DOHH2 (cell line): ENCODE measurements around the gene CD2.

Experiments
- H3F3A ChIP-seq: fragments of 200-600 bp; sonication (generic), shearing (Covaris generic); 2 replicates; pipeline ENCODE4 v1.6.0; 2016; ENCODE audit warnings: antibody characterized with exemption, mild to moderate bottlenecking; ENCODE audit not compliant: control insufficient read depth, insufficient read depth
- H3K27ac ChIP-seq: fragments of 200-600 bp; sonication (generic); 2 replicates; pipeline ENCODE4 v1.5.1; 2014; ENCODE audit warnings: low read depth, mild to moderate bottlenecking, low read length, moderate library complexity
- H3K27me3 ChIP-seq: fragments of 200-600 bp; sonication (generic); 2 replicates; pipeline ENCODE4 v1.6.1; 2014; ENCODE audit warnings: mild to moderate bottlenecking, low read length, mixed read lengths; ENCODE audit not compliant: control insufficient read depth
- H3K36me3 ChIP-seq: fragments of 200-600 bp; sonication (generic); 2 replicates; pipeline ENCODE4 v1.6.1; 2014; ENCODE audit warnings: mild to moderate bottlenecking, low read length, moderate library complexity, mixed read lengths; ENCODE audit not compliant: control insufficient read depth
- H3K4me1 ChIP-seq: fragments of 200-600 bp; sonication (generic); 2 replicates; pipeline ENCODE4 v1.6.1; 2014; ENCODE audit warnings: mild to moderate bottlenecking, low read length, mixed read lengths; ENCODE audit not compliant: control insufficient read depth
- H3K4me2 ChIP-seq: fragments of 200-600 bp; sonication (generic); 2 replicates; pipeline ENCODE4 v1.6.0; 2014; ENCODE audit warnings: mild to moderate bottlenecking, low read length, moderate library complexity
- H3K4me3 ChIP-seq: fragments of 200-600 bp; sonication (generic); 2 replicates; pipeline ENCODE4 v1.5.1; 2014; ENCODE audit warnings: mild to moderate bottlenecking, low read length, mixed read lengths
- H3K79me2 ChIP-seq: fragments of 200-600 bp; sonication (generic); 2 replicates; pipeline ENCODE4 v1.6.1; 2014; ENCODE audit warnings: mild to moderate bottlenecking, low read length, mixed read lengths; ENCODE audit not compliant: control insufficient read depth
- H3K9me2 ChIP-seq: fragments of 200-600 bp; sonication (generic); replicated peaks from 2 replicates; pipeline ENCODE4 v1.6.1; 2014; ENCODE audit warnings: mild to moderate bottlenecking, low read length, mixed read lengths; ENCODE audit not compliant: control insufficient read depth
- H3K9me3 ChIP-seq: fragments of 200-600 bp; sonication (generic); 2 replicates; pipeline ENCODE4 v1.6.1; 2014; ENCODE audit warnings: antibody characterized with exemption, low read length, mixed read lengths; ENCODE audit not compliant: control insufficient read depth, insufficient read depth
- H4K20me1 ChIP-seq: fragments of 200-600 bp; sonication (generic); 2 replicates; pipeline ENCODE4 v1.6.0; 2014; ENCODE audit warnings: low read depth, mild to moderate bottlenecking, antibody characterized with exemption, low read length, moderate library complexity; ENCODE audit not compliant: control insufficient read depth, insufficient read depth
- EZH2phosphoT487 ChIP-seq: fragments of 200-600 bp; sonication (generic); IDR thresholded peaks from 2 replicates; pipeline ENCODE4 v1.6.1; 2017; ENCODE audit warnings: borderline replicate concordance, mild to moderate bottlenecking, antibody characterized with exemption, low read length, moderate library complexity, mixed read lengths
- TF ChIP-seq, protein P1 (sequence below): fragments of 200-600 bp; sonication (generic); IDR thresholded peaks from one replicate; pipeline ENCODE4 v1.5.1; 2014; ENCODE audit warnings: antibody characterized with exemption, mild to moderate bottlenecking, low read depth, low read length; ENCODE audit not compliant: poor library complexity, severe bottlenecking

The CD2 gene

DNA sequence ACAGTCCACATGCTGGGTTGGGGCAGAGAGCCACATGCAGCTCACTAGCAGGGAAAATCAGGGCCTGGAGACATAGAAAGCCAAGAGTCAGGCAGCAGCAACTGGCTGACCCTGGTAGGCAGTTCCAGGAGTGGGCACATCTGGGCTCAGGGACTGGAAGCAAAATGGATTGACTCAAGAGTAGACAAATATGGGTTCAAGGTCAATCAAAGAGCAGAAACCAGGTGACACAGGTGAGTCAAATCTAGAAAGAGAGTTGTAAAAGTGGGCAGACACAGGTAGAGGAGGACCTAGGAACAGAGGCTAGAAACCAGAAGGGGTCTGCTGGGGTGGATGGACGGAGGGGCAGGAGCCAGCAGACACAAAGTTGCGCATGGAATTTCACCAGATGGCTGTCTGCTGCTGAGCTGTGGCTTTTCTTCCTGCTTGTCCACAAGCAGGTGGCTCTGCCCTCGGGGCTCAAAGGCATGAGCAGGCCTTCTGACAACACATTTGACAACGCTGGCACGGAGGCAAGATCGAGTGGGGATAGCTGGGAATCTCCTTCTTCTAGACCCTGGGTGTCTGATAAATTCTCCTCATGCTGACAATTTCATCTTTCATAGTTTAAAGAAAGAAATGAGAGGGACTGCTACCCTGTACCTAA lies 45.9 kb upstream of the CD2 start:
- no peaks in the 10 kb centered on the region for H4K20me1 ChIP-seq
- no peaks in the 10 kb centered on the region for H3K79me2 ChIP-seq
- no peaks in the 10 kb centered on the region for H3F3A ChIP-seq
- no peaks in the 10 kb centered on the region for H3K36me3 ChIP-seq
- H3K27ac ChIP-seq, result no peak overlapping the region
- H3K9me2 ChIP-seq, result no peaks in the 10 kb centered on the region
- no peak for TF ChIP-seq EZH2phosphoT487
- TF ChIP-seq, protein P1, sequence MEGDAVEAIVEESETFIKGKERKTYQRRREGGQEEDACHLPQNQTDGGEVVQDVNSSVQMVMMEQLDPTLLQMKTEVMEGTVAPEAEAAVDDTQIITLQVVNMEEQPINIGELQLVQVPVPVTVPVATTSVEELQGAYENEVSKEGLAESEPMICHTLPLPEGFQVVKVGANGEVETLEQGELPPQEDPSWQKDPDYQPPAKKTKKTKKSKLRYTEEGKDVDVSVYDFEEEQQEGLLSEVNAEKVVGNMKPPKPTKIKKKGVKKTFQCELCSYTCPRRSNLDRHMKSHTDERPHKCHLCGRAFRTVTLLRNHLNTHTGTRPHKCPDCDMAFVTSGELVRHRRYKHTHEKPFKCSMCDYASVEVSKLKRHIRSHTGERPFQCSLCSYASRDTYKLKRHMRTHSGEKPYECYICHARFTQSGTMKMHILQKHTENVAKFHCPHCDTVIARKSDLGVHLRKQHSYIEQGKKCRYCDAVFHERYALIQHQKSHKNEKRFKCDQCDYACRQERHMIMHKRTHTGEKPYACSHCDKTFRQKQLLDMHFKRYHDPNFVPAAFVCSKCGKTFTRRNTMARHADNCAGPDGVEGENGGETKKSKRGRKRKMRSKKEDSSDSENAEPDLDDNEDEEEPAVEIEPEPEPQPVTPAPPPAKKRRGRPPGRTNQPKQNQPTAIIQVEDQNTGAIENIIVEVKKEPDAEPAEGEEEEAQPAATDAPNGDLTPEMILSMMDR, result no peak
- no peak overlapping the region for H3K4me3 ChIP-seq
- no peak overlapping the region for H3K4me2 ChIP-seq
- H3K27me3 ChIP-seq, result no peaks in the 10 kb centered on the region
- no peaks in the 10 kb centered on the region for H3K9me3 ChIP-seq
- peaks cover 3% of the 10 kb centered on the region for H3K4me1 ChIP-seq

DNA sequence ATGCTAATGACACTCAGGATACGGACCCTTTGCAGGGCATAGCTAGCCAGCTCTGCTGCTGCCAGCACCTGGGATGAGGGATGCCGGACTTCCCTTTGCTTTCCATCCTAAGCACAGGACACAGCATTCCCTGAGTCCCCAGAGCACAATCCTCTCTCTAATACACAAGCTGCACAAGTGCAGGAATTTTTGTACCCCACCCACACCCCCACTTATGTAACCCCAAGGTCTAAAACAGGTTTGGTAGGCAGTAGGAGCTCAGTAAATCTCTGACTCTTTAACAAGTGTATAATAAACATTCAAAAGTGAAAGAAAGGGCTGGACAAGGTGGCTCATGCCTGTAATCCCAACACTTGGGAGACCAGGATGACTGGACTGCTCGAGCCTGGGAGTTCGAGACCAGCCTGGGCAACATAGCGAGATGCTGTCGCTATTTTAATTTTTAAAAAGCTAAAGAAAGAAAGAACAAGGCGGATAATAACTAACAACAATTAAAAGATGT lies 44.5 kb upstream of the CD2 start:
- H3F3A ChIP-seq, result no peaks in the 10 kb centered on the region
- H3K4me3 ChIP-seq, result no peak overlapping the region
- H3K9me3 ChIP-seq, result no peaks in the 10 kb centered on the region
- H3K36me3 ChIP-seq, result no peaks in the 10 kb centered on the region
- peaks cover 9% of the 10 kb centered on the region for H3K4me1 ChIP-seq
- no peaks in the 10 kb centered on the region for H3K79me2 ChIP-seq
- no peaks in the 10 kb centered on the region for H4K20me1 ChIP-seq
- no peaks in the 10 kb centered on the region for H3K27me3 ChIP-seq
- TF ChIP-seq, protein P1, result no peak
- no peak for TF ChIP-seq EZH2phosphoT487
- H3K27ac ChIP-seq, result no peak overlapping the region
- no peak overlapping the region for H3K4me2 ChIP-seq
- no peaks in the 10 kb centered on the region for H3K9me2 ChIP-seq

DNA sequence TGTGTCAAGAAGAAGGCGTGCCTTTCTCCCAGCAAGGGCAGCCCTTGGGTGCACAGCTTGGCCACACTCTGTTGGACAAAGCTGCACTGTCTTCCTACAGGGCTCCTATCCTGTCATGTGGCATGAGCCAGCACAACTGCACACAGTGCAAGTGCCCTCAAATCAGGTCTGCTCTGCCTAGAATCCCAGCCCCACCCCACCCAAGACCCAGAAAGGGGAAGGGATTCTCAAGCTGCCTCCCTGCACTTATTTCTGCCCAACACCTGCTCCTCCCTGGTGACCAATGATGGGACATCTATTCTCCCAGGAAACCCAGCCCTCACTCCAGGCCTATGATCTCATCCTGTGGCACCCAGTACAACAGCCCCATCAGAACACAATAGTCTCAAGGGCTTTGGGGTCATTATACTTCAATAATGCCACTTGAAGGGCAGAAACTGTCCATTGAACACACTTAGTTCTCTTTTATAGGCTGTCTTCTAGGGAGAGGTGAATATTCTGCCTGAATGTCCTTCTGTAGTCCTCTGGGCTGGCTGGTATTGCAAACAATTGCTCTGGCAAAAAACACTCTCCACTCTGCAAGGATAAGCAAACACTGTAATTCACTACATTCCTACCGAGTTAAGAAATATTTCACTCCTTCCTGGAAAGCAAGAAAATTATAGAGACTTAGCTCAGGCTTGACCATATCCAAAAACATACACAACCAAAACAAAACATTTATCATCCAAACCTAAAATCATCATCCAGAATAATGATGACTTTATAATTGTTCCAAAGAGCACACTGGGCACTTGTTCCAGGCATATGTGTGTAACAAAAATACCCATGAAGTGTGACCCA lies 43.6 kb upstream of the CD2 start:
- Histone ChIP-seq H3K4me2 (no peak overlapping the region), H4K20me1 (no peaks in the 10 kb centered on the region), H3K4me1 (peaks cover 12% of the 10 kb centered on the region), H3K9me3 (no peaks in the 10 kb centered on the region), H3K9me2 (no peaks in the 10 kb centered on the region), H3K4me3 (no peak overlapping the region), H3K27me3 (no peaks in the 10 kb centered on the region), H3K79me2 (no peaks in the 10 kb centered on the region), H3K36me3 (no peaks in the 10 kb centered on the region), H3K27ac (no peak overlapping the region), H3F3A (no peaks in the 10 kb centered on the region)
- TF ChIP-seq EZH2phosphoT487, result no peak
- TF ChIP-seq, protein P1, result no peak
